Measurements from ENCODE around the gene RGS7.

The RGS7 gene

GRCh38 chr1:240734001-240734400 lies 623.0 kb downstream of the RGS7 start:
- H3K4me3 ChIP-seq (replicated peaks; ENCODE audit: low read depth, low read length), result no peak overlapping the region
- no peak for DNase-seq (ENCODE audit: low read depth)
- no peak for TF ChIP-seq CTCF (IDR thresholded peaks at IDR 0.05; ENCODE audit: low read length, missing control alignments)

- peak; percentile 73 for TF ChIP-seq CTCF (IDR thresholded peaks at IDR 0.05; ENCODE audit: low read length, missing control alignments)
- H3K4me3 ChIP-seq (replicated peaks; ENCODE audit: low read depth, low read length), result no peak overlapping the region
- peak; percentile 74 for DNase-seq (ENCODE audit: low read depth)
These were observed 624.6 kb downstream of the RGS7 start for GRCh38 chr1:240732390-240732789.

All from fibroblast of pulmonary artery (primary cell).